Left renal pelvis (tissue), 4 donors: ENCODE data around the gene YRDC. TPM values are rescaled to one million over a fixed set of nuclear protein-coding genes. Genes with fewer than 3 reads are reported as not detected.
"Not testable (repeated sequence)": the region's sequence is repeated elsewhere in the genome, so short reads cannot be mapped to it uniquely, and the experiment has no call there.

Experiments used
- DNase-seq, 4 donors: peaks; one replicate each; pipeline ENCODE4 v3.0.0-alpha.2; 2013; ENCODE audit warnings: low read depth in 4 of 4, low spot score in 3 of 4
- polyA plus RNA-seq, 4 donors: library from polyadenylated mRNA; unstranded; fragments of 120-200 nt; gene quantifications; one replicate each; pipeline ENCODE4 v1.2.1, GENCODE V29; 2013; ENCODE audit not compliant: insufficient read length in 4 of 4

YRDC gene
- polyA plus RNA-seq, 4 donors: 12.1 to 14.3 (median 12.6) TPM

GRCh38 chr1:37776946-37777516, 31.0 kb downstream of the YRDC start:
- no peak for DNase-seq

GRCh38 chr1:37771440-37771839, 36.6 kb downstream of the YRDC start:
- not testable (repeated sequence) for DNase-seq

- DNase-seq: no peak
Observed at GRCh38 chr1:37767488-37767887, 40.5 kb downstream of the YRDC start.

- DNase-seq: no peak
Observed at GRCh38 chr1:37765916-37766664, 41.9 kb downstream of the YRDC start.

GRCh38 chr1:37764888-37765441, 43.0 kb downstream of the YRDC start, which contains the start of gene EPHA10:
TSS of gene EPHA10 (minus strand) at chr1:37765120. CDS start at chr1:37765066, 54 bp downstream.
- DNase-seq: no peak

- peak; percentile 43 to 59 (median 53) for DNase-seq
Observed at GRCh38 chr1:37764414-37764825, 43.6 kb downstream of the YRDC start.

- DNase-seq: no peak
Observed at GRCh38 chr1:37763791-37764413, 44.1 kb downstream of the YRDC start.

GRCh38 chr1:37762516-37762915, 45.5 kb downstream of the YRDC start:
- no peak for DNase-seq

- no peak for DNase-seq
Observed at GRCh38 chr1:37761416-37762095, 46.5 kb downstream of the YRDC start.

- no peak for DNase-seq
Observed at GRCh38 chr1:37759451-37759850, 48.6 kb downstream of the YRDC start.

- DNase-seq: no peak
Observed at GRCh38 chr1:37755951-37756560, 52.0 kb downstream of the YRDC start.

GRCh38 chr1:37755290-37755689, 52.7 kb downstream of the YRDC start:
- DNase-seq: no peak

GRCh38 chr1:37753473-37754321, 54.3 kb downstream of the YRDC start:
- no peak for DNase-seq

Other genes starting within 250 kb of the YRDC start
- 10 to 100 TPM; 55.5 to 85.3 (median 68.5) TPM for gene GNL2, start 212.3 kb downstream of the YRDC start, polyA plus RNA-seq
- gene RSPO1, start 173.3 kb downstream of the YRDC start, polyA plus RNA-seq: 10 to 100 TPM in 1 of 4 donors, 1 to 10 TPM in 3; 6.0 to 28.9 (median 7.0) TPM
- gene CDCA8, start 115.7 kb downstream of the YRDC start, polyA plus RNA-seq: 10 to 100 TPM; 14.9 to 17.0 (median 16.4) TPM
- gene EPHA10, start 43.1 kb downstream of the YRDC start, polyA plus RNA-seq: under 1 TPM; 0.09 to 0.40 (median 0.24) TPM
- gene MANEAL, start 14.4 kb downstream of the YRDC start, polyA plus RNA-seq: 1 to 10 TPM; 3.6 to 4.7 (median 4.3) TPM
- gene C1orf122, start 418 bp downstream of the YRDC start, polyA plus RNA-seq: 10 to 100 TPM; 20.9 to 35.2 (median 23.9) TPM
- 10 to 100 TPM in 2 of 4 donors, 1 to 10 TPM in 2; 7.7 to 10.9 (median 9.3) TPM for gene MTF1, start 51.4 kb upstream of the YRDC start, polyA plus RNA-seq
- gene INPP5B, start 138.8 kb upstream of the YRDC start, polyA plus RNA-seq: 10 to 100 TPM; 17.9 to 24.7 (median 20.5) TPM
- 100 to 1,000 TPM in 3 of 4 donors, 10 to 100 TPM in 1; 91.7 to 115 (median 106) TPM for gene SF3A3, start 181.8 kb upstream of the YRDC start, polyA plus RNA-seq
- gene FHL3, start 197.3 kb upstream of the YRDC start, polyA plus RNA-seq: 10 to 100 TPM; 18.0 to 39.2 (median 23.4) TPM
- 10 to 100 TPM; 41.5 to 52.3 (median 44.3) TPM for gene UTP11, start 204.5 kb upstream of the YRDC start, polyA plus RNA-seq
- 1 to 10 TPM in 2 of 4 donors, under 1 TPM in 2; 0.55 to 1.2 (median 1.0) TPM for gene POU3F1, start 238.6 kb upstream of the YRDC start, polyA plus RNA-seq